ENCODE data around the gene SLC35F3. TPM values are rescaled to one million over a fixed set of nuclear protein-coding genes. Genes with fewer than 3 reads are reported as not detected.

Gene SLC35F3
- total RNA-seq, 1 experiment from 2014 or later, result 0.94 TPM

DNA sequence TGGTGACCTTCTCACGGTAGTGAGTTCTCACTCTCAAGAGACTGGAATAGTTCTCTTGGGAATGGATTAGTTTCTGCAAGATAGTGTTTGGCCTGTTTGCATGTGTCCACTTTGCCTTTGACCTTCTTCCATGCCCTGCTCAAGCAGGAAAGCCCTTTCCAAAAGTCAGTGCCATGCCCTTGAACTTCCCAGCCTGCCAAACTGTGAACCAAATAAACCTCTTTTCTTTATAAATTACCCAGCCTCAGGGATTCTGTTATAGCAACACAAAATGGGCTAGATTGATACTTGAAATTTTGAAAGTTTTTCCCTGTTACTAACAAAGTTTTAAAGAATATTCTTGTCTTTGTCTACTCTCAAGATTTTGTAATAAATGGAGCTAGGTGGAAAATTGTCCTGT is 139.6 kb downstream of the SLC35F3 start:
- Mint-ChIP-seq H3K36me3 (peaks cover 14% of the 10 kb centered on the region), H3K27me3 (ENCODE audit: low read depth) (peaks cover 3% of the 10 kb centered on the region; the same call in 1 of the 2 replicates), H3K4me3 (no peak overlapping the region), H3K27ac (no peak overlapping the region), H3K4me1 (no peaks in the 10 kb centered on the region), H3K9me3 (peaks cover 26% of the 10 kb centered on the region)
- no peak for TF ChIP-seq OVOL2 (CRISPR knock-in tag; IDR thresholded peaks at IDR 0.05; ENCODE audit: borderline replicate concordance)
- TF ChIP-seq ZNF423 (CRISPR knock-in tag; IDR thresholded peaks at IDR 0.05), result no peak
- TF ChIP-seq, protein P1, sequence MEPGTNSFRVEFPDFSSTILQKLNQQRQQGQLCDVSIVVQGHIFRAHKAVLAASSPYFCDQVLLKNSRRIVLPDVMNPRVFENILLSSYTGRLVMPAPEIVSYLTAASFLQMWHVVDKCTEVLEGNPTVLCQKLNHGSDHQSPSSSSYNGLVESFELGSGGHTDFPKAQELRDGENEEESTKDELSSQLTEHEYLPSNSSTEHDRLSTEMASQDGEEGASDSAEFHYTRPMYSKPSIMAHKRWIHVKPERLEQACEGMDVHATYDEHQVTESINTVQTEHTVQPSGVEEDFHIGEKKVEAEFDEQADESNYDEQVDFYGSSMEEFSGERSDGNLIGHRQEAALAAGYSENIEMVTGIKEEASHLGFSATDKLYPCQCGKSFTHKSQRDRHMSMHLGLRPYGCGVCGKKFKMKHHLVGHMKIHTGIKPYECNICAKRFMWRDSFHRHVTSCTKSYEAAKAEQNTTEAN (CRISPR knock-in tag; IDR thresholded peaks at IDR 0.05), result no peak
- TF ChIP-seq ATF2 (CRISPR knock-in tag; IDR thresholded peaks at IDR 0.05; ENCODE audit: borderline replicate concordance, low read depth), result no peak
- no peak for TF ChIP-seq KAT7 (CRISPR knock-in tag; IDR thresholded peaks at IDR 0.05; ENCODE audit: borderline replicate concordance)
- TF ChIP-seq, protein P2, sequence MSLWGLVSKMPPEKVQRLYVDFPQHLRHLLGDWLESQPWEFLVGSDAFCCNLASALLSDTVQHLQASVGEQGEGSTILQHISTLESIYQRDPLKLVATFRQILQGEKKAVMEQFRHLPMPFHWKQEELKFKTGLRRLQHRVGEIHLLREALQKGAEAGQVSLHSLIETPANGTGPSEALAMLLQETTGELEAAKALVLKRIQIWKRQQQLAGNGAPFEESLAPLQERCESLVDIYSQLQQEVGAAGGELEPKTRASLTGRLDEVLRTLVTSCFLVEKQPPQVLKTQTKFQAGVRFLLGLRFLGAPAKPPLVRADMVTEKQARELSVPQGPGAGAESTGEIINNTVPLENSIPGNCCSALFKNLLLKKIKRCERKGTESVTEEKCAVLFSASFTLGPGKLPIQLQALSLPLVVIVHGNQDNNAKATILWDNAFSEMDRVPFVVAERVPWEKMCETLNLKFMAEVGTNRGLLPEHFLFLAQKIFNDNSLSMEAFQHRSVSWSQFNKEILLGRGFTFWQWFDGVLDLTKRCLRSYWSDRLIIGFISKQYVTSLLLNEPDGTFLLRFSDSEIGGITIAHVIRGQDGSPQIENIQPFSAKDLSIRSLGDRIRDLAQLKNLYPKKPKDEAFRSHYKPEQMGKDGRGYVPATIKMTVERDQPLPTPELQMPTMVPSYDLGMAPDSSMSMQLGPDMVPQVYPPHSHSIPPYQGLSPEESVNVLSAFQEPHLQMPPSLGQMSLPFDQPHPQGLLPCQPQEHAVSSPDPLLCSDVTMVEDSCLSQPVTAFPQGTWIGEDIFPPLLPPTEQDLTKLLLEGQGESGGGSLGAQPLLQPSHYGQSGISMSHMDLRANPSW (CRISPR knock-in tag; conservative IDR thresholded peaks at IDR 0.05; ENCODE audit: low read depth), result no peak
- TF ChIP-seq NFE2L1 (CRISPR knock-in tag; IDR thresholded peaks at IDR 0.05), result no peak
- TF ChIP-seq, protein P3, sequence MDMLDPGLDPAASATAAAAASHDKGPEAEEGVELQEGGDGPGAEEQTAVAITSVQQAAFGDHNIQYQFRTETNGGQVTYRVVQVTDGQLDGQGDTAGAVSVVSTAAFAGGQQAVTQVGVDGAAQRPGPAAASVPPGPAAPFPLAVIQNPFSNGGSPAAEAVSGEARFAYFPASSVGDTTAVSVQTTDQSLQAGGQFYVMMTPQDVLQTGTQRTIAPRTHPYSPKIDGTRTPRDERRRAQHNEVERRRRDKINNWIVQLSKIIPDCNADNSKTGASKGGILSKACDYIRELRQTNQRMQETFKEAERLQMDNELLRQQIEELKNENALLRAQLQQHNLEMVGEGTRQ (CRISPR knock-in tag; IDR thresholded peaks at IDR 0.05), result no peak
- TF ChIP-seq ZNF671 (CRISPR knock-in tag; IDR thresholded peaks at IDR 0.05), result no peak
- TF ChIP-seq ATF1 (CRISPR knock-in tag; IDR thresholded peaks at IDR 0.05), result no peak
- no peak for TF ChIP-seq CTCF (IDR thresholded peaks at IDR 0.05)
- TF ChIP-seq E2F5 (CRISPR knock-in tag; IDR thresholded peaks at IDR 0.05), result no peak
- no peak for TF ChIP-seq ZNF416 (CRISPR knock-in tag; IDR thresholded peaks at IDR 0.05)
- no peak for TF ChIP-seq TP53 (CRISPR knock-in tag; IDR thresholded peaks at IDR 0.05)
- no peak for TF ChIP-seq GRHL2 (CRISPR knock-in tag; IDR thresholded peaks at IDR 0.05; ENCODE audit: insufficient replicate concordance, severe bottlenecking)
- TF ChIP-seq CDX4 (CRISPR knock-in tag; IDR thresholded peaks at IDR 0.05; ENCODE audit: borderline replicate concordance), result no peak
- TF ChIP-seq SP1 (CRISPR knock-in tag; conservative IDR thresholded peaks at IDR 0.05), result no peak
- ATAC-seq, result no peak
- ChIA-PET CTCF (no interaction called here), POLR2A (no interaction called here)
- DNase-seq (ENCODE audit: low spot score), result no peak
